BJ (cell line): Measurements from ENCODE around the gene ABCC9. TPM values are rescaled to one million over a fixed set of nuclear protein-coding genes. Genes with fewer than 3 reads are reported as not detected.
"Not testable (repeated sequence)": the region's sequence is repeated elsewhere in the genome, so short reads cannot be mapped to it uniquely, and the experiment has no call there.

Source experiments
- CTCF ChIA-PET: fragments of 350-600 bp; formaldehyde crosslinking; extraction: SDS; loops from one replicate; lab custom pipeline; 2021; ENCODE audit warnings: antibody characterized with exemption, inconsistent platforms; lab: Yijun Ruan, JAX
- POLR2A ChIA-PET: fragments of 300-600 bp; sonication (Branson Sonifier 250); formaldehyde crosslinking; extraction: SDS; loops from one replicate; lab custom pipeline; 2021; ENCODE audit warnings: antibody characterized with exemption; lab: Charles Lee
- DNase-seq: peaks from one replicate; pipeline ENCODE4 v3.0.0-alpha.2; 2011; ENCODE audit warnings: low read depth
- H3K27me3 ChIP-seq: 2 replicates; pipeline ENCODE4 v1.6.0; 2011; ENCODE audit warnings: low read length; ENCODE audit not compliant: control insufficient read depth, insufficient read depth
- H3K36me3 ChIP-seq: 2 replicates; pipeline ENCODE4 v1.5.1; 2011; ENCODE audit warnings: low read length; ENCODE audit not compliant: control insufficient read depth, insufficient read depth
- H3K4me3 ChIP-seq: 2 replicates; pipeline ENCODE4 v1.5.1; 2011; ENCODE audit warnings: low read depth, mild to moderate bottlenecking, control low read depth, low read length
- CTCF ChIP-seq: IDR thresholded peaks from 2 replicates; pipeline ENCODE4 v1.5.1; 2011; ENCODE audit warnings: low read depth, mild to moderate bottlenecking, control low read depth, inconsistent platforms, low read length, moderate library complexity; ENCODE audit not compliant: insufficient read depth
- polyA plus RNA-seq: library from polyadenylated mRNA; depleted of rRNA; stranded (reverse); fragments of >200 nt; gene quantifications from 2 replicates; pipeline ENCODE4 v1.2.3, GENCODE V29; 2011

ABCC9 gene
- polyA plus RNA-seq, 1 experiment = 5.9 TPM

GRCh38 chr12:21800011-21800410 lies 141.2 kb downstream of the ABCC9 start:
- no peak for DNase-seq
- Histone ChIP-seq H3K27me3 (no peaks in the 10 kb centered on the region), H3K4me3 (no peak overlapping the region), H3K36me3 (no peaks in the 10 kb centered on the region)
- POLR2A ChIA-PET = no interaction called here
- TF ChIP-seq CTCF = no peak
- CTCF ChIA-PET = no interaction called here

GRCh38 chr12:21797539-21797938 lies 143.7 kb downstream of the ABCC9 start:
- no peaks in the 10 kb centered on the region for H3K27me3 ChIP-seq
- H3K4me3 ChIP-seq = no peak overlapping the region
- CTCF ChIA-PET = no interaction called here
- no peaks in the 10 kb centered on the region for H3K36me3 ChIP-seq
- no peak for TF ChIP-seq CTCF
- POLR2A ChIA-PET = no interaction called here
- DNase-seq = no peak

- POLR2A ChIA-PET = interaction anchor here (0.6 kb wide), 1 partner anchor 23 kb away, joined by 7 read pairs; no protein-coding TSS in a partner anchor
- H3K27me3 ChIP-seq = no peaks in the 10 kb centered on the region
- no peak overlapping the region for H3K4me3 ChIP-seq
- no peak for DNase-seq
- no peaks in the 10 kb centered on the region for H3K36me3 ChIP-seq
- no peak for TF ChIP-seq CTCF
- CTCF ChIA-PET = no interaction called here
Measured at GRCh38 chr12:21795648-21796328, 145.4 kb downstream of the ABCC9 start.

GRCh38 chr12:21794807-21795595 lies 146.2 kb downstream of the ABCC9 start:
- H3K27me3 ChIP-seq, CTCF ChIA-PET, DNase-seq, H3K36me3 ChIP-seq, H3K4me3 ChIP-seq: not testable (repeated sequence)
- POLR2A ChIA-PET = interaction anchor here (0.6 kb wide), 1 partner anchor 24 kb away, joined by 7 read pairs; no protein-coding TSS in a partner anchor

- DNase-seq, CTCF ChIA-PET, H3K27me3 ChIP-seq, POLR2A ChIA-PET, H3K4me3 ChIP-seq, H3K36me3 ChIP-seq: not testable (repeated sequence)
Measured at GRCh38 chr12:21789687-21790086, 151.5 kb downstream of the ABCC9 start.

- H3K27me3 ChIP-seq = no peaks in the 10 kb centered on the region
- CTCF ChIA-PET = interaction anchor here (1.1 kb wide), 1 partner anchor 34 kb away, joined by 3 read pairs; no protein-coding TSS in a partner anchor
- no peaks in the 10 kb centered on the region for H3K36me3 ChIP-seq
- no peak overlapping the region for H3K4me3 ChIP-seq
- POLR2A ChIA-PET = no interaction called here
- no peak for DNase-seq
- no peak for TF ChIP-seq CTCF
Measured at GRCh38 chr12:21788089-21788983, 152.9 kb downstream of the ABCC9 start.
